ENCODE results near the gene SLC36A2.

SLC36A2 gene

DNA sequence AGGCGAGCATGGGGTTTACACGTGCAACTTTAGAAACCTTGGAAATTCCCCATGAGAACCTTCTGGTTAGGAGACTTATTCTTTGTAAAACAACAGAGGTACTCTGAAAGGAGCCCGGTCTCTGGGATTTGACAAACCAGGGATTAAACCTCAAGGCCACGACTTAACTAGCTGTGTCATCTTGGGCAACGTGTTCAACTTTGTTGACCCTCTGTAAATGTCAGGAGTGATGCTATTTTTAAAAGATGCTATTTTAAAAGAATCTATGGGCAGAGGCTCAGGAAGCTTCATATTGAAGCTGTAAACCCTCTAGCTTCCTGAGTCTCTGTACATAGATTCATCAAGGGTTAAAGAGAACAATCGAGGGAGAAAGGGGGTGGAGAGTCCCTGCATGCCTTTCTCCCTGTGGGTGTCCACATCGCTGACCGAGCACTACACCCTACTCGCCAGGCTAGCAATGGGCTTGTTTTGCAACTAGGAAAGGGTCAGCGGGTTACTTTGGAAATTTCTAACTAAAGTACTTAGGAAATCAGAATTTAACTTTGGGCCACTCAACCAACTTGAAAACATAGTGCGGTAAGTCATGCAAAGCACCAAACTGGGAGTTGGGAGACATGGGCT, 2.1 kb downstream of the SLC36A2 start:
- Histone ChIP-seq H3K4me2 (ENCODE audit: low read depth, low read length) (no peak overlapping the region), H3F3A (ENCODE audit: insufficient read depth, low read length) (no peaks in the 10 kb centered on the region), H3K27ac (ENCODE audit: low read length) (no peak overlapping the region), H3K27me3 (replicated peaks; ENCODE audit: insufficient read depth, low read length) (no peaks in the 10 kb centered on the region), H4K20me1 (ENCODE audit: insufficient read depth, low read length) (no peaks in the 10 kb centered on the region), H2AFZ (ENCODE audit: low read length) (no peak overlapping the region), H3K9me2 (replicated peaks; ENCODE audit: insufficient read depth, low read length) (no peaks in the 10 kb centered on the region), H3K4me1 (ENCODE audit: low read length) (no peaks in the 10 kb centered on the region), H3K9ac (ENCODE audit: low read length) (no peak overlapping the region), H3K4me3 (ENCODE audit: low read length) (no peak overlapping the region), H3K9me3 (replicated peaks; ENCODE audit: insufficient read depth, low read length) (no peaks in the 10 kb centered on the region), H3K79me2 (ENCODE audit: low read length) (no peaks in the 10 kb centered on the region), H3K36me3 (replicated peaks; ENCODE audit: insufficient read depth, low read length) (no peaks in the 10 kb centered on the region)
- DNase-seq = no peak
- TF ChIP-seq EZH2 (optimal IDR thresholded peaks at IDR 0.05; ENCODE audit: low read depth, low read length) (no peak), EZH2phosphoT487 (IDR thresholded peaks at IDR 0.05; ENCODE audit: low read length) (no peak)
- TF ChIP-seq, protein P1, sequence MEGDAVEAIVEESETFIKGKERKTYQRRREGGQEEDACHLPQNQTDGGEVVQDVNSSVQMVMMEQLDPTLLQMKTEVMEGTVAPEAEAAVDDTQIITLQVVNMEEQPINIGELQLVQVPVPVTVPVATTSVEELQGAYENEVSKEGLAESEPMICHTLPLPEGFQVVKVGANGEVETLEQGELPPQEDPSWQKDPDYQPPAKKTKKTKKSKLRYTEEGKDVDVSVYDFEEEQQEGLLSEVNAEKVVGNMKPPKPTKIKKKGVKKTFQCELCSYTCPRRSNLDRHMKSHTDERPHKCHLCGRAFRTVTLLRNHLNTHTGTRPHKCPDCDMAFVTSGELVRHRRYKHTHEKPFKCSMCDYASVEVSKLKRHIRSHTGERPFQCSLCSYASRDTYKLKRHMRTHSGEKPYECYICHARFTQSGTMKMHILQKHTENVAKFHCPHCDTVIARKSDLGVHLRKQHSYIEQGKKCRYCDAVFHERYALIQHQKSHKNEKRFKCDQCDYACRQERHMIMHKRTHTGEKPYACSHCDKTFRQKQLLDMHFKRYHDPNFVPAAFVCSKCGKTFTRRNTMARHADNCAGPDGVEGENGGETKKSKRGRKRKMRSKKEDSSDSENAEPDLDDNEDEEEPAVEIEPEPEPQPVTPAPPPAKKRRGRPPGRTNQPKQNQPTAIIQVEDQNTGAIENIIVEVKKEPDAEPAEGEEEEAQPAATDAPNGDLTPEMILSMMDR (IDR thresholded peaks at IDR 0.05; ENCODE audit: low read length) = no peak

DNA sequence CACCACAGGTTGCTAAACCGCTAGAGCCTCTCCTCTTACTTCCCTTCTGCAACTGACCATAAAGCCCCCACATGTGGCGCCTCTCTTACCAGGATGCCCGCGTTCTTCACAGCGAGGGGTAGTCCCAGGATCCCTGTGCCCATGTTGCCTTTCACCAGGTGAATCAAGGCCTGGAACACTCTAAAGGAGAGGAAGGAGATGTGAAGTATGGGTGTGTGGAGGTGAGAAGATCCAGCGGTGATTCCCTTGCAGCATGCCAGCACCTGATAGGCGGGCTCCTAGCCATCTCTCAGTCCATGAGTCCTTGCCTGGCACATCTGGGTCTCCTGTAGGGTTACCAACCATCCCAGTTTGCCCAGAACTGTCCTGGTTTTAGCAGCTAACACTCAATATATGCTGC, 3.3 kb downstream of the SLC36A2 start:
- Histone ChIP-seq H3K27me3 (replicated peaks; ENCODE audit: insufficient read depth, low read length) (no peaks in the 10 kb centered on the region), H3K36me3 (replicated peaks; ENCODE audit: insufficient read depth, low read length) (no peaks in the 10 kb centered on the region), H3K4me3 (ENCODE audit: low read length) (no peak overlapping the region), H3K9ac (ENCODE audit: low read length) (no peak overlapping the region), H3K27ac (ENCODE audit: low read length) (no peak overlapping the region), H4K20me1 (ENCODE audit: insufficient read depth, low read length) (no peaks in the 10 kb centered on the region), H3K79me2 (ENCODE audit: low read length) (no peaks in the 10 kb centered on the region), H3K4me2 (ENCODE audit: low read depth, low read length) (no peak overlapping the region), H2AFZ (ENCODE audit: low read length) (no peak overlapping the region), H3K4me1 (ENCODE audit: low read length) (no peaks in the 10 kb centered on the region), H3K9me3 (replicated peaks; ENCODE audit: insufficient read depth, low read length) (no peaks in the 10 kb centered on the region), H3K9me2 (replicated peaks; ENCODE audit: insufficient read depth, low read length) (no peaks in the 10 kb centered on the region), H3F3A (ENCODE audit: insufficient read depth, low read length) (no peaks in the 10 kb centered on the region)
- no peak for DNase-seq
- TF ChIP-seq EZH2 (optimal IDR thresholded peaks at IDR 0.05; ENCODE audit: low read depth, low read length) (no peak), EZH2phosphoT487 (IDR thresholded peaks at IDR 0.05; ENCODE audit: low read length) (no peak)
- TF ChIP-seq, protein P1 (IDR thresholded peaks at IDR 0.05; ENCODE audit: low read length) = no peak

DNA sequence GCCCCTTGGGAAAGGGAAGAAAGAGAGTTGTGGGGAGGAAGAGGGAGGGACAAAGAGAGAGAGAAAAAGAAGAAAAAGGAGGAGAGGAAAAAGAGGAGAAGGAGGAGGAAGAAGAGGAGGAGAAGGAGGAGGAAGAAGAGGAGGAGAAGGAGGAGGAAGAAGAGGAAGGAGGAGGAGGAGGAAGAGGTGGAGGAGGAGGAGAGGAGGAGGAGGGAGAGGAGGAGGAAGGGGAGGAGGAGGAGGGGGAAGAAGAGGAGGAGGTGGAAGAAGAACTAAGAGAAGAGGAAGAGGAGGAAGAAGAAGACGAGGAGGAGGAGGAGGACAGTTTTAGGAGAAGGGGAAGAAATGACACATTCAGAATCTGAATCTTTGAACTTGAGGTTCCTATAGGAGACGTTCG, 7.4 kb downstream of the SLC36A2 start:
- Histone ChIP-seq H3K27me3 (replicated peaks; ENCODE audit: insufficient read depth, low read length) (no peaks in the 10 kb centered on the region), H3K4me3 (ENCODE audit: low read length) (no peak overlapping the region), H3K9ac (ENCODE audit: low read length) (no peak overlapping the region), H3K27ac (ENCODE audit: low read length) (no peak overlapping the region), H3K79me2 (ENCODE audit: low read length) (no peaks in the 10 kb centered on the region), H3K9me3 (replicated peaks; ENCODE audit: insufficient read depth, low read length) (no peaks in the 10 kb centered on the region), H4K20me1 (ENCODE audit: insufficient read depth, low read length) (no peaks in the 10 kb centered on the region), H3K36me3 (replicated peaks; ENCODE audit: insufficient read depth, low read length) (no peaks in the 10 kb centered on the region), H3K4me2 (ENCODE audit: low read depth, low read length) (no peak overlapping the region), H3K4me1 (ENCODE audit: low read length) (no peaks in the 10 kb centered on the region), H2AFZ (ENCODE audit: low read length) (no peak overlapping the region), H3F3A (ENCODE audit: insufficient read depth, low read length) (no peaks in the 10 kb centered on the region), H3K9me2 (replicated peaks; ENCODE audit: insufficient read depth, low read length) (no peaks in the 10 kb centered on the region)
- TF ChIP-seq EZH2 (optimal IDR thresholded peaks at IDR 0.05; ENCODE audit: low read depth, low read length) = no peak
- TF ChIP-seq, protein P1 (IDR thresholded peaks at IDR 0.05; ENCODE audit: low read length) = no peak
- no peak for DNase-seq

Measured in MM.1S (cell line).